ENCODE measurements around the gene AHRR. TPM values are rescaled to one million over a fixed set of nuclear protein-coding genes. Genes with fewer than 3 reads are reported as not detected.
"Not testable (repeated sequence)": the region's sequence is repeated elsewhere in the genome, so short reads cannot be mapped to it uniquely, and the experiment has no call there.

The AHRR gene
- total RNA-seq, 1 experiment from 2014 or later = 3.2 TPM

GRCh38 chr5:383621-384020 is 62.1 kb downstream of the AHRR start:
- BruUV-seq (replicated peaks) = no TSS peak
- CTCF ChIA-PET = no interaction called here
- H3K27me3 Mint-ChIP-seq (ENCODE audit: insufficient read depth, unreplicated experiment) = no peaks in the 10 kb centered on the region
- no peak for DNase-seq (ENCODE audit: unreplicated experiment)
- no peak overlapping the region for H3K27ac Mint-ChIP-seq (ENCODE audit: low read depth, unreplicated experiment)
- POLR2A ChIA-PET = interaction anchor here (0.8 kb wide), 1 partner anchor 25 kb away, joined by 3 read pairs; no protein-coding TSS in a partner anchor
- TF ChIP-seq CTCF (IDR thresholded peaks at IDR 0.05; ENCODE audit: unreplicated experiment) = no peak
- H3K9me3 Mint-ChIP-seq (ENCODE audit: unreplicated experiment) = no peaks in the 10 kb centered on the region
- no peak overlapping the region for H3K4me3 Mint-ChIP-seq (ENCODE audit: unreplicated experiment)
- no peaks in the 10 kb centered on the region for H3K36me3 Mint-ChIP-seq (ENCODE audit: insufficient read depth, unreplicated experiment)
- intact Hi-C loops (cut with micrococcal nuclease) = no loop called here
- peaks cover 14% of the 10 kb centered on the region for H3K4me1 Mint-ChIP-seq (ENCODE audit: insufficient read depth, unreplicated experiment)

- H3K27ac Mint-ChIP-seq (ENCODE audit: low read depth, unreplicated experiment); DNase-seq (ENCODE audit: unreplicated experiment); CTCF ChIA-PET; BruUV-seq (replicated peaks); H3K27me3 Mint-ChIP-seq (ENCODE audit: insufficient read depth, unreplicated experiment); POLR2A ChIA-PET; H3K36me3 Mint-ChIP-seq (ENCODE audit: insufficient read depth, unreplicated experiment); H3K9me3 Mint-ChIP-seq (ENCODE audit: unreplicated experiment); intact Hi-C loops (cut with micrococcal nuclease); H3K4me3 Mint-ChIP-seq (ENCODE audit: unreplicated experiment): not testable (repeated sequence)
- peaks cover 14% of the 10 kb centered on the region for H3K4me1 Mint-ChIP-seq (ENCODE audit: insufficient read depth, unreplicated experiment)
Measured at GRCh38 chr5:384576-384975, 63.1 kb downstream of the AHRR start.

- no peak for DNase-seq (ENCODE audit: unreplicated experiment)
- no TSS peak for BruUV-seq (replicated peaks)
- ChIA-PET CTCF (interaction anchor here (0.7 kb wide), 1 partner anchor 47 kb away, joined by 3 read pairs; no protein-coding TSS in a partner anchor), POLR2A (interaction anchor here (0.8 to 2.0 kb wide), 5 partner anchors 22 to 114 kb away, joined by 3 to 26 read pairs (median 4); partner anchors contain the start of gene PDCD6)
- H3K27me3 Mint-ChIP-seq (ENCODE audit: insufficient read depth, unreplicated experiment) = no peaks in the 10 kb centered on the region
- TF ChIP-seq CTCF (IDR thresholded peaks at IDR 0.05; ENCODE audit: unreplicated experiment) = no peak
- H3K27ac Mint-ChIP-seq (ENCODE audit: low read depth, unreplicated experiment) = no peak overlapping the region
- no peaks in the 10 kb centered on the region for H3K9me3 Mint-ChIP-seq (ENCODE audit: unreplicated experiment)
- no peak overlapping the region for H3K4me3 Mint-ChIP-seq (ENCODE audit: unreplicated experiment)
- H3K36me3 Mint-ChIP-seq (ENCODE audit: insufficient read depth, unreplicated experiment) = no peaks in the 10 kb centered on the region
- H3K4me1 Mint-ChIP-seq (ENCODE audit: insufficient read depth, unreplicated experiment) = peaks cover 14% of the 10 kb centered on the region
- intact Hi-C loops (cut with micrococcal nuclease) = no loop called here
Measured at GRCh38 chr5:385321-385720, 63.8 kb downstream of the AHRR start.

- Mint-ChIP-seq H3K4me1 (ENCODE audit: insufficient read depth, unreplicated experiment) (peaks cover 14% of the 10 kb centered on the region), H3K4me3 (ENCODE audit: unreplicated experiment) (no peak overlapping the region), H3K36me3 (ENCODE audit: insufficient read depth, unreplicated experiment) (no peaks in the 10 kb centered on the region), H3K27me3 (ENCODE audit: insufficient read depth, unreplicated experiment) (no peaks in the 10 kb centered on the region), H3K9me3 (ENCODE audit: unreplicated experiment) (no peaks in the 10 kb centered on the region), H3K27ac (ENCODE audit: low read depth, unreplicated experiment) (no peak overlapping the region)
- DNase-seq (ENCODE audit: unreplicated experiment) = peak; percentile 82
- ChIA-PET CTCF (interaction anchor here (0.6 to 0.7 kb wide), 2 partner anchors 45 to 101 kb away, joined by 3 to 4 read pairs; no protein-coding TSS in a partner anchor), POLR2A (interaction anchor here (0.6 to 2.0 kb wide), 12 partner anchors 8 to 86 kb away, joined by 3 to 26 read pairs (median 4); no protein-coding TSS in a partner anchor)
- intact Hi-C loops (cut with micrococcal nuclease) = no loop called here
- TF ChIP-seq CTCF (IDR thresholded peaks at IDR 0.05; ENCODE audit: unreplicated experiment) = no peak
- no TSS peak for BruUV-seq (replicated peaks)
Measured at GRCh38 chr5:386432-387341, 65.2 kb downstream of the AHRR start.
